Measurements from ENCODE around the gene VWF.

DNA sequence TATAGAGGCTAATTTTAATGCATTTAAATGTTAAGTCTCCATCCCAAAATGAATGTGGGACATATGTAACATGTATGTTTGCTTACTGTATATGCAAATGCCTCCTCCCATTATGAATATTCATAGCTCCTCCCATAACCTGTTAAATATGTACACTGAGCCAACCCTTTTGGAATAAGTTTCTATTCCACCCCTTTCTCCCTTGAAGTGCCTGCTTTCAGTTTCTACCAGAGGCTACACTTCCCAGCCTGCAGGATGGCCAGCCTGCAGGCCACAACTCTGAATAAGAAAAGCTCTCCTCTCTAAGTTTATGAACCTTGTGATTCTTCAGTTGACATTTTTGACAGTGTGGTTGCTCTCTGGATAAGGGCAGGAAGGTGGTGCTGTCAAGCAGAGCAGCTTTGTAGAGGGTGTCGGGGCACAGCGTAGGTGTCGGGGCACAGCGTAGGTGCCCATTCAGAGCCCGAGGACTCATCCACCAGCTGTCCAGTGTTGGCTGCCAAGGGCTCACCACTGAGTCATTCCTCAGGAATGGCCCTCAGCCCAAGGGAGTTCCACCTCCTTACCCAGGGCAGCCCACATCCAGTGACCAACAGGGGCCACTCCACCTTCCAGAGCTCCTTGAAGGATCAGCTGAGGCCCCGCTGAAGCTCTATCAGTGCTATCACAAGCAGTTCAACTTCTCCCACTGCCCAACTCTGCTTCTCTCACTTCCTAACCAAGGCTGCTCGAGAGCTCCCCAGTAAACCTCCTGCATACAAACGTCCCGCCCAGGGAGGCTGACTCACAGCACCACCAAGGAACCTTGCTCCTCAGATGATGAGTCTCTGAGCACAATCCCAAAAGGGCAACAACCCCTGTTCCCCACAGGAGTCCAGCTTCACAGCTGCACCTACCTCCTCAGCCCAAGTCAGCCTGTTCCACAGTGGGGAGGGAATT, 31.4 kb downstream of the VWF start:
- TF ChIP-seq, protein P1, sequence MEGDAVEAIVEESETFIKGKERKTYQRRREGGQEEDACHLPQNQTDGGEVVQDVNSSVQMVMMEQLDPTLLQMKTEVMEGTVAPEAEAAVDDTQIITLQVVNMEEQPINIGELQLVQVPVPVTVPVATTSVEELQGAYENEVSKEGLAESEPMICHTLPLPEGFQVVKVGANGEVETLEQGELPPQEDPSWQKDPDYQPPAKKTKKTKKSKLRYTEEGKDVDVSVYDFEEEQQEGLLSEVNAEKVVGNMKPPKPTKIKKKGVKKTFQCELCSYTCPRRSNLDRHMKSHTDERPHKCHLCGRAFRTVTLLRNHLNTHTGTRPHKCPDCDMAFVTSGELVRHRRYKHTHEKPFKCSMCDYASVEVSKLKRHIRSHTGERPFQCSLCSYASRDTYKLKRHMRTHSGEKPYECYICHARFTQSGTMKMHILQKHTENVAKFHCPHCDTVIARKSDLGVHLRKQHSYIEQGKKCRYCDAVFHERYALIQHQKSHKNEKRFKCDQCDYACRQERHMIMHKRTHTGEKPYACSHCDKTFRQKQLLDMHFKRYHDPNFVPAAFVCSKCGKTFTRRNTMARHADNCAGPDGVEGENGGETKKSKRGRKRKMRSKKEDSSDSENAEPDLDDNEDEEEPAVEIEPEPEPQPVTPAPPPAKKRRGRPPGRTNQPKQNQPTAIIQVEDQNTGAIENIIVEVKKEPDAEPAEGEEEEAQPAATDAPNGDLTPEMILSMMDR (IDR thresholded peaks at IDR 0.05) = no peak
- peak in 1 of 2 donors; percentile 11 for TF ChIP-seq POLR2A (IDR thresholded peaks at IDR 0.05)

Measured in heart left ventricle (tissue), 13 donors.